GM12872 (cell line): ENCODE results near the gene SMG7.

Experiments used
- CTCF ChIP-seq: IDR thresholded peaks from 3 replicates; pipeline ENCODE4 v1.5.1; 2011; ENCODE audit warnings: low read depth, mild to moderate bottlenecking, low read length, moderate library complexity; ENCODE audit not compliant: insufficient read depth

SMG7 gene

GRCh38 chr1:183567584-183567983 is 95.3 kb downstream of the SMG7 start:
- no peak for TF ChIP-seq CTCF

GRCh38 chr1:183568176-183569021 is 96.1 kb downstream of the SMG7 start:
- TF ChIP-seq CTCF: no peak

GRCh38 chr1:183569141-183569540 is 96.8 kb downstream of the SMG7 start:
- no peak for TF ChIP-seq CTCF

- TF ChIP-seq CTCF: no peak
Observed at GRCh38 chr1:183569801-183570200, 97.5 kb downstream of the SMG7 start.

GRCh38 chr1:183570451-183570850 is 98.2 kb downstream of the SMG7 start:
- TF ChIP-seq CTCF: no peak

- TF ChIP-seq CTCF: no peak
Observed at GRCh38 chr1:183571678-183572268, 99.5 kb downstream of the SMG7 start.

GRCh38 chr1:183572721-183573120 is 100.4 kb downstream of the SMG7 start:
- no peak for TF ChIP-seq CTCF
